H1 (cell line): Measurements from ENCODE around the gene HK1. TPM values are rescaled to one million over a fixed set of nuclear protein-coding genes. Genes with fewer than 3 reads are reported as not detected.

ENCODE experiments used
- ATF2 ChIP-seq: IDR thresholded peaks from 2 replicates; pipeline ENCODE4 v1.6.1; 2012; ENCODE audit warnings: low read length, inconsistent platforms
- CHD1 ChIP-seq: IDR thresholded peaks from 2 replicates; pipeline ENCODE4 v1.6.1; 2012; ENCODE audit warnings: low read depth, low read length, improper control_type of control experiment
- CTCF ChIP-seq, 3 experiments: IDR thresholded peaks; 1 replicate in 2 of 3; 2 replicates in 1 of 3; pipeline versions ENCODE4 v1.5.1 to v1.6.1; 2011; ENCODE audit warnings: low read length in 3 of 3, mild to moderate bottlenecking in 3 of 3, inconsistent platforms in 2 of 3, low read depth in 1 of 3, moderate library complexity in 1 of 3; ENCODE audit not compliant: insufficient read depth in 1 of 3; ENCODE audit errors: control extremely low read depth in 1 of 3
- JUND ChIP-seq: IDR thresholded peaks from 2 replicates; pipeline ENCODE4 v1.6.1; 2011; ENCODE audit warnings: mild to moderate bottlenecking, improper control_type of control experiment, low read length
- KDM5A ChIP-seq: fragments of 200-600 bp; IDR thresholded peaks from 2 replicates; pipeline ENCODE4 v1.7.1; 2012; ENCODE audit warnings: mild to moderate bottlenecking, low read length, inconsistent platforms, mixed read lengths
- polyA plus RNA-seq, 7 experiments: library from polyadenylated mRNA; depleted of rRNA in 3 of 7; stranded (reverse) in 5 of 7; unstranded in 2 of 7; fragments of >200 nt in 5 of 7; fragments of 200-250 nt in 2 of 7; gene quantifications; 1 replicate in 5 of 7; 2 replicates in 1 of 7; 4 replicates in 1 of 7; pipeline versions ENCODE4 v1.2.1 to v1.2.3, GENCODE V29; 2011 to 2013; ENCODE audit warnings: missing spikeins in 2 of 7, mixed read lengths in 2 of 7
- total RNA-seq: library from RNA; stranded (reverse); fragmentation: NEBNext Ultra II Directional; extraction: Animal tissue kit (Norgen Biotek cat#: 25700); gene quantifications from 2 replicates; pipeline ENCODE4 v1.2.1, GENCODE V29; 2021

The HK1 gene
- total and polyA plus RNA-seq, 2 of the 8 experiments (the other 6 are each of a cell fraction or from before 2014, with no cell fraction given) = 55.8 to 247 TPM

GRCh38 chr10:69412232-69412790, 134.0 kb downstream of the HK1 start (continued):
- TF ChIP-seq ATF2 = no peak
- TF ChIP-seq JUND = no peak
- TF ChIP-seq CTCF (IDR thresholded peaks at IDR 0.05; ENCODE audit: control extremely low read depth in 1 of 3, insufficient read depth in 1 of 3, low read depth in 1 of 3, low read length in 3 of 3) = no peak
- TF ChIP-seq CHD1 = no peak
- no peak for TF ChIP-seq KDM5A
